HG03521 (cell line): ENCODE results near the gene TBC1D4.

ENCODE experiments used
- ATAC-seq: cut with Tn5 transposase; IDR thresholded peaks from one replicate; pipeline ENCODE4 v1.9.1; 2021; ENCODE audit warnings: mild to moderate bottlenecking, moderate library complexity; ENCODE audit not compliant: unreplicated experiment

The TBC1D4 gene

GRCh38 chr13:75398072-75398471, 83.9 kb downstream of the TBC1D4 start:
- ATAC-seq: no peak

GRCh38 chr13:75395901-75396300, 86.1 kb downstream of the TBC1D4 start:
- no peak for ATAC-seq

- ATAC-seq: no peak
Measured at GRCh38 chr13:75395066-75395465, 86.9 kb downstream of the TBC1D4 start.

- no peak for ATAC-seq
Measured at GRCh38 chr13:75393839-75394520, 88.0 kb downstream of the TBC1D4 start.

- no peak for ATAC-seq
Measured at GRCh38 chr13:75391432-75392100, 90.4 kb downstream of the TBC1D4 start.

GRCh38 chr13:75390229-75390628, 91.7 kb downstream of the TBC1D4 start:
- ATAC-seq: no peak

- ATAC-seq: no peak
Measured at GRCh38 chr13:75385708-75386083, 96.3 kb downstream of the TBC1D4 start.

GRCh38 chr13:75384879-75385707, 96.9 kb downstream of the TBC1D4 start:
- ATAC-seq: no peak

- ATAC-seq: no peak
Measured at GRCh38 chr13:75383064-75383715, 98.8 kb downstream of the TBC1D4 start.

GRCh38 chr13:75378301-75378700, 103.7 kb downstream of the TBC1D4 start:
- no peak for ATAC-seq

- no peak for ATAC-seq
Measured at GRCh38 chr13:75376792-75377402, 105.1 kb downstream of the TBC1D4 start.

- ATAC-seq: no peak
Measured at GRCh38 chr13:75375329-75375728, 106.6 kb downstream of the TBC1D4 start.

GRCh38 chr13:75373988-75374387, 108.0 kb downstream of the TBC1D4 start:
- ATAC-seq: no peak

- ATAC-seq: no peak
Measured at GRCh38 chr13:75372923-75373841, 108.8 kb downstream of the TBC1D4 start.

GRCh38 chr13:75372517-75372916, 109.5 kb downstream of the TBC1D4 start:
- peak; percentile 67 for ATAC-seq

- no peak for ATAC-seq
Measured at GRCh38 chr13:75371203-75371602, 110.8 kb downstream of the TBC1D4 start.

GRCh38 chr13:75370774-75371173, 111.2 kb downstream of the TBC1D4 start:
- no peak for ATAC-seq

- no peak for ATAC-seq
Measured at GRCh38 chr13:75369981-75370380, 112.0 kb downstream of the TBC1D4 start.

GRCh38 chr13:75368167-75368566, 113.8 kb downstream of the TBC1D4 start:
- no peak for ATAC-seq
